Kidney (tissue), 14 donors: ENCODE data around the gene HNF1B. TPM values are rescaled to one million over a fixed set of nuclear protein-coding genes. Genes with fewer than 3 reads are reported as not detected.

Experiments used
- DNase-seq, 5 donors: peaks; one replicate each; pipeline ENCODE4 v3.0.0-alpha.2; 2013 to 2020
- FAIRE-seq: peaks from 2 replicates; lab custom pipeline; 2012; peaks lifted over from hg19 to GRCh38; lab: Jason Lieb, UNC
- H3K27ac ChIP-seq, 2 donors: one replicate each; pipeline ENCODE4 v1.7.0; 2013; ENCODE audit warnings: low read depth in 2 of 2, low read length in 2 of 2, inconsistent platforms in 1 of 2
- H3K27me3 ChIP-seq: one replicate; pipeline ENCODE4 v1.7.1; 2013; ENCODE audit warnings: low read length, inconsistent platforms; ENCODE audit not compliant: control insufficient read depth, insufficient read depth
- H3K36me3 ChIP-seq, 3 donors: one replicate each; pipeline versions ENCODE4 v1.7.0 to v1.7.1; 2013; ENCODE audit warnings: low read length in 3 of 3, control low read depth in 1 of 3, inconsistent platforms in 1 of 3; ENCODE audit not compliant: insufficient read depth in 3 of 3, control insufficient read depth in 2 of 3
- H3K4me1 ChIP-seq, 3 donors: one replicate each; pipeline versions ENCODE4 v1.7.0 to v1.7.1; 2013; ENCODE audit warnings: low read length in 3 of 3, inconsistent platforms in 1 of 3, low read depth in 1 of 3; ENCODE audit not compliant: control insufficient read depth in 2 of 3, insufficient read depth in 2 of 3
- H3K4me3 ChIP-seq, 3 donors: one replicate each; pipeline versions ENCODE4 v1.7.0 to v1.8.1; 2013; ENCODE audit warnings: low read length in 3 of 3, control low read depth in 1 of 3, inconsistent platforms in 1 of 3
- H3K9ac ChIP-seq, 3 donors: one replicate each; pipeline versions ENCODE4 v1.7.0 to v1.7.1; 2013; ENCODE audit warnings: low read length in 3 of 3, control low read depth in 1 of 3, inconsistent platforms in 1 of 3
- H3K9me3 ChIP-seq, 3 donors: one replicate each; pipeline versions ENCODE4 v1.7.0 to v1.7.1; 2013; ENCODE audit warnings: low read length in 3 of 3, control low read depth in 1 of 3, inconsistent platforms in 1 of 3; ENCODE audit not compliant: control insufficient read depth in 2 of 3, insufficient read depth in 1 of 3
- CTCF ChIP-seq: IDR thresholded peaks from 3 replicates; pipeline ENCODE4 v1.5.1; 2012; ENCODE audit warnings: mild to moderate bottlenecking, moderate library complexity, borderline replicate concordance; ENCODE audit not compliant: insufficient read depth; ENCODE audit errors: extremely low read depth
- intact Hi-C: fragments of 100-400 bp; cut with DNase I; formaldehyde crosslinking; loops from one replicate; pipeline ENCODE4 v1.11.1; 2022
- polyA plus RNA-seq: library from polyadenylated mRNA; stranded (reverse); fragments of 350-450 nt; fragmentation: Illumina TruSeq; extraction: RNeasy Lipid Tissue Mini Kit (QIAGEN cat#74804); gene quantifications from one replicate; pipeline ENCODE4 v1.2.3, GENCODE V29; 2014; ENCODE audit warnings: low read depth, low replicate concordance; ENCODE audit not compliant: insufficient read depth
- total RNA-seq: library from RNA; stranded (reverse); fragmentation: NEBNext Ultra II Directional; extraction: Animal tissue kit (Norgen Biotek cat#: 25700); gene quantifications from one replicate; pipeline ENCODE4 v1.2.1, GENCODE V29; 2021
- donor health status: control.
- donor health status: control.
- donor health status: control.
- donor health status: control.
- donor health status: control.
- donor health status: DM: yes; HTN: yes; CAD: no.
- donor health status: Normal renal cell carcinoma (clear cell type).

The HNF1B gene
- total and polyA plus RNA-seq, 2 donors from 2014 or later: 84.1 to 185 TPM

GRCh38 chr17:37726248-37726647 lies 18.6 kb downstream of the HNF1B start:
- FAIRE-seq (no peak), DNase-seq (no peak)
- intact Hi-C loops: no loop called here
- peak overlapping the region; percentile 23 to 34 for H3K27ac ChIP-seq
- TF ChIP-seq CTCF: no peak
- no peaks in the 10 kb centered on the region for H3K27me3 ChIP-seq
- H3K4me1 ChIP-seq: peaks cover 0 to 30% (median 20%) of the 10 kb centered on the region in 3 donors
- peaks cover 0 to 66% (median 24%) of the 10 kb centered on the region in 3 donors for H3K36me3 ChIP-seq
- no peak overlapping the region for H3K4me3 ChIP-seq
- H3K9me3 ChIP-seq: no peaks in the 10 kb centered on the region
- no peak overlapping the region for H3K9ac ChIP-seq

- peak overlapping the region; percentile 1 to 38 for H3K27ac ChIP-seq
- H3K4me3 ChIP-seq: no peak overlapping the region
- no peak for FAIRE-seq
- H3K27me3 ChIP-seq: no peaks in the 10 kb centered on the region
- H3K4me1 ChIP-seq: peaks cover 0 to 25% (median 18%) of the 10 kb centered on the region in 3 donors
- H3K9ac ChIP-seq: no peak overlapping the region
- no peak for DNase-seq
- no peaks in the 10 kb centered on the region for H3K9me3 ChIP-seq
- no peak for TF ChIP-seq CTCF
- intact Hi-C loops: no loop called here
- peaks cover 0 to 66% (median 18%) of the 10 kb centered on the region in 3 donors for H3K36me3 ChIP-seq
Observed at GRCh38 chr17:37725601-37726146, 19.2 kb downstream of the HNF1B start.

GRCh38 chr17:37725021-37725595 lies 19.8 kb downstream of the HNF1B start:
- Histone ChIP-seq H3K27me3 (no peaks in the 10 kb centered on the region), H3K27ac (no peak overlapping the region), H3K4me1 (peaks cover 0 to 19% (median 18%) of the 10 kb centered on the region in 3 donors), H3K9ac (no peak overlapping the region), H3K4me3 (no peak overlapping the region), H3K9me3 (no peaks in the 10 kb centered on the region), H3K36me3 (peaks cover 0 to 67% (median 16%) of the 10 kb centered on the region in 3 donors)
- intact Hi-C loops: no loop called here
- FAIRE-seq: no peak
- DNase-seq: no peak
- no peak for TF ChIP-seq CTCF

- no peak for DNase-seq
- Histone ChIP-seq H3K27ac (no peak overlapping the region), H3K4me1 (peaks cover 0 to 31% (median 13%) of the 10 kb centered on the region in 3 donors)
Observed at GRCh38 chr17:37720989-37721388, 23.9 kb downstream of the HNF1B start.

More at GRCh38 chr17:37720989-37721388, 23.9 kb downstream of the HNF1B start:
- intact Hi-C loops: no loop called here
- Histone ChIP-seq H3K9ac (no peak overlapping the region), H3K27me3 (no peaks in the 10 kb centered on the region), H3K36me3 (peaks cover 0 to 53% (median 22%) of the 10 kb centered on the region in 3 donors), H3K9me3 (no peaks in the 10 kb centered on the region), H3K4me3 (no peak overlapping the region)
- FAIRE-seq: no peak
- TF ChIP-seq CTCF: no peak
